H1 (cell line): ENCODE results near the gene INAFM1.

ENCODE experiments used
- RBBP5 ChIP-seq: IDR thresholded peaks from 2 replicates; pipeline ENCODE4 v1.7.1; 2012; ENCODE audit warnings: low read depth, mild to moderate bottlenecking, inconsistent platforms, low read length, moderate library complexity, borderline replicate concordance
- TAF1 ChIP-seq: IDR thresholded peaks from 2 replicates; pipeline ENCODE4 v1.6.1; 2011; ENCODE audit warnings: mild to moderate bottlenecking, low read depth, low read length

DNA sequence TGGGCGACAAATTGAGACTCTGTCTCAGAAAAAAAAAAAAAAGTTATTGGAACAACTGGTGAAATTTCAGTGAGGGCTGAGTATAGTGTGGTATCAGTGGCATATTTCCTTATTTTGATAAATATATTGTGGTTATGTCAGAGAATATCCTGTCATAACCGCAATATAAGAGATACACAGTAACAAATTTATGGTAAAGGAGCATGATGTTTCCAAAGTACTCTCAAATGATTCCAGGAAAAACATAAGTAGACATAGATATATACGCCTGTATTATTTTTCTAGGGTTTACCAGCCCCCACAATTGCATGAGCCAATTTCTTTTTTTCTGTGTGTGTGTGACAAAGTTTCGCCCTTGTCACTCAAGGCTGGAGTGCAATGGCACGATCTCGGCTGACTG lies 29.3 kb downstream of the INAFM1 start:
- TF ChIP-seq RBBP5: no peak
- no peak for TF ChIP-seq TAF1
